NCI-H128 (cell line): ENCODE data around the gene KIAA0319L.

Source experiments
- DNase-seq: peaks from one replicate; lab custom pipeline; 2025; ENCODE audit not compliant: unreplicated experiment; lab: John Stamatoyannopoulos, UW

Gene KIAA0319L

GRCh38 chr1:35449334-35450008, 107.7 kb downstream of the KIAA0319L start:
- no peak for DNase-seq

GRCh38 chr1:35448344-35448801, 108.8 kb downstream of the KIAA0319L start:
- no peak for DNase-seq

- no peak for DNase-seq
Measured at GRCh38 chr1:35447278-35447677, 109.9 kb downstream of the KIAA0319L start.

GRCh38 chr1:35444519-35444774, 112.8 kb downstream of the KIAA0319L start:
- no peak for DNase-seq

- no peak for DNase-seq
Measured at GRCh38 chr1:35443768-35444518, 113.3 kb downstream of the KIAA0319L start.

- no peak for DNase-seq
Measured at GRCh38 chr1:35442734-35443133, 114.5 kb downstream of the KIAA0319L start.

- DNase-seq, result no peak
Measured at GRCh38 chr1:35441926-35442579, 115.2 kb downstream of the KIAA0319L start.

GRCh38 chr1:35439626-35440025, 117.6 kb downstream of the KIAA0319L start:
- no peak for DNase-seq

GRCh38 chr1:35437200-35437599, 120.0 kb downstream of the KIAA0319L start:
- no peak for DNase-seq

GRCh38 chr1:35436078-35436477, 121.1 kb downstream of the KIAA0319L start:
- no peak for DNase-seq

GRCh38 chr1:35434703-35435102, 122.5 kb downstream of the KIAA0319L start:
- no peak for DNase-seq

- DNase-seq, result no peak
Measured at GRCh38 chr1:35433714-35434113, 123.5 kb downstream of the KIAA0319L start.

GRCh38 chr1:35432231-35432630, 125.0 kb downstream of the KIAA0319L start:
- DNase-seq, result no peak

- no peak for DNase-seq
Measured at GRCh38 chr1:35431173-35431599, 126.0 kb downstream of the KIAA0319L start.

GRCh38 chr1:35430762-35431161, 126.4 kb downstream of the KIAA0319L start:
- DNase-seq, result no peak

GRCh38 chr1:35428360-35428759, 128.8 kb downstream of the KIAA0319L start:
- DNase-seq, result no peak

GRCh38 chr1:35426097-35426586, 131.1 kb downstream of the KIAA0319L start:
- DNase-seq, result no peak

GRCh38 chr1:35408925-35409324, 148.3 kb downstream of the KIAA0319L start:
- DNase-seq, result no peak

GRCh38 chr1:35407743-35408142, 149.5 kb downstream of the KIAA0319L start:
- DNase-seq, result no peak

- no peak for DNase-seq
Measured at GRCh38 chr1:35406103-35406502, 151.1 kb downstream of the KIAA0319L start.

- no peak for DNase-seq
Measured at GRCh38 chr1:35401049-35401448, 156.2 kb downstream of the KIAA0319L start.

- DNase-seq, result no peak
Measured at GRCh38 chr1:35398739-35399138, 158.5 kb downstream of the KIAA0319L start.
